ENCODE measurements around the gene CCDC85B. TPM values are rescaled to one million over a fixed set of nuclear protein-coding genes. Genes with fewer than 3 reads are reported as not detected.
A peak's percentile ranks its signal among the peaks of the same experiment; 100 is the strongest.

CCDC85B gene
- total RNA-seq, 1 experiment from 2014 or later, result 55.3 TPM

- no peak for TF ChIP-seq AFF4 (CRISPR knock-in tag; IDR thresholded peaks at IDR 0.05; ENCODE audit: borderline replicate concordance)
Measured at GRCh38 chr11:65866509-65867283, 23.8 kb upstream of the CCDC85B start (continued).

- CTCF ChIA-PET, result interaction anchor here (0.5 to 16.6 kb wide), 7 partner anchors 8 to 181 kb away, joined by 3 to 539 read pairs (median 4); partner anchors contain the start of genes CCDC85B, CFL1, FIBP and MUS81
- Mint-ChIP-seq H3K27ac (peak overlapping the region; percentile 44), H3K4me1 (peaks cover 11% of the 10 kb centered on the region), H3K4me3 (peak overlapping the region; percentile 88), H3K36me3 (peaks cover 20% of the 10 kb centered on the region), H3K9me3 (no peaks in the 10 kb centered on the region), H3K27me3 (ENCODE audit: low read depth) (peaks cover 42% of the 10 kb centered on the region)
- ATAC-seq (peak; percentile 44), DNase-seq (ENCODE audit: low spot score) (peak; percentile 74)
- POLR2A ChIA-PET, result interaction anchor here (0.7 to 3.1 kb wide), 4 partner anchors 8 to 25 kb away, joined by 3 to 19 read pairs (median 4); partner anchors contain the start of genes CFL1, FIBP and MUS81
- TF ChIP-seq ZMAT4 (CRISPR knock-in tag; IDR thresholded peaks at IDR 0.05), result peak; percentile 13; the same call in 1 of the 2 replicates
- 0 out of 2 replicates have a peak, but pooled peaks have one; percentile 14 for TF ChIP-seq MYBL2 (CRISPR knock-in tag; IDR thresholded peaks at IDR 0.05)
- no peak for TF ChIP-seq IRF1 (CRISPR knock-in tag; IDR thresholded peaks at IDR 0.05)
Measured at GRCh38 chr11:65867284-65868071, 23.0 kb upstream of the CCDC85B start.

GRCh38 chr11:65868076-65868667, 22.3 kb upstream of the CCDC85B start:
- H3K9me3 Mint-ChIP-seq, result no peaks in the 10 kb centered on the region
- ATAC-seq, result peak; percentile 78
- peak; percentile 73 for DNase-seq (ENCODE audit: low spot score)
- peak overlapping the region; percentile 88 for H3K4me3 Mint-ChIP-seq
- peaks cover 10% of the 10 kb centered on the region for H3K4me1 Mint-ChIP-seq
- H3K27me3 Mint-ChIP-seq (ENCODE audit: low read depth), result peaks cover 46% of the 10 kb centered on the region
- ChIA-PET CTCF (interaction anchor here (0.5 to 16.6 kb wide), 4 partner anchors 8 to 141 kb away, joined by 3 to 539 read pairs (median 50); partner anchors contain the start of genes CCDC85B, CFL1, FIBP and MUS81), POLR2A (interaction anchor here (0.7 to 3.1 kb wide), 2 partner anchors 9 to 24 kb away, joined by 3 to 19 read pairs; partner anchors contain the start of genes CFL1 and MUS81)
- peaks cover 14% of the 10 kb centered on the region for H3K36me3 Mint-ChIP-seq
- H3K27ac Mint-ChIP-seq, result no peak overlapping the region
- TF ChIP-seq MAX (CRISPR knock-in tag; IDR thresholded peaks at IDR 0.05), result no peak
- no peak for TF ChIP-seq PREB (CRISPR knock-in tag; IDR thresholded peaks at IDR 0.05; ENCODE audit: borderline replicate concordance)
- no peak for TF ChIP-seq FOXP4 (CRISPR knock-in tag; IDR thresholded peaks at IDR 0.05)
- TF ChIP-seq KAT7 (CRISPR knock-in tag; IDR thresholded peaks at IDR 0.05; ENCODE audit: borderline replicate concordance), result no peak
- peak; percentile 22; the same call in 1 of the 2 replicates for TF ChIP-seq PRRX2 (CRISPR knock-in tag; IDR thresholded peaks at IDR 0.05)
- TF ChIP-seq ZNF263 (CRISPR knock-in tag; IDR thresholded peaks at IDR 0.05; ENCODE audit: low read depth), result no peak
- TF ChIP-seq MYBL2 (CRISPR knock-in tag; IDR thresholded peaks at IDR 0.05), result no peak
- TF ChIP-seq ZNF232 (CRISPR knock-in tag; IDR thresholded peaks at IDR 0.05), result no peak
- TF ChIP-seq NFE2L1 (CRISPR knock-in tag; IDR thresholded peaks at IDR 0.05), result no peak
- TF ChIP-seq ZNF671 (CRISPR knock-in tag; IDR thresholded peaks at IDR 0.05), result 0 out of 2 replicates have a peak, but pooled peaks have one; percentile 38
- no peak for TF ChIP-seq AFF4 (CRISPR knock-in tag; IDR thresholded peaks at IDR 0.05; ENCODE audit: borderline replicate concordance)
- TF ChIP-seq ZMAT4 (CRISPR knock-in tag; IDR thresholded peaks at IDR 0.05), result no peak
- no peak for TF ChIP-seq RELA (CRISPR knock-in tag; IDR thresholded peaks at IDR 0.05; ENCODE audit: borderline replicate concordance)
